Thoracic aorta (tissue), 2 donors: ENCODE data around the gene SLC35F3. TPM values are rescaled to one million over a fixed set of nuclear protein-coding genes. Genes with fewer than 3 reads are reported as not detected.

Experiments used
- ATAC-seq: fragments of 150-250 bp; one replicate; pipeline ENCODE4 v1.8.0; 2017; ENCODE audit warnings: low read depth; ENCODE audit not compliant: insufficient number of reproducible peaks, low FRiP score
- DNase-seq: peaks from one replicate; pipeline ENCODE4 v3.0.0-alpha.2; 2020; ENCODE audit warnings: low spot score
- H3K27ac ChIP-seq, 2 donors: fragments of 200-600 bp; sonication (generic); 1 replicate in 1 of 2; 2 replicates in 1 of 2; pipeline ENCODE4 v1.5.1; 2016; ENCODE audit warnings: mild to moderate bottlenecking in 2 of 2, moderate library complexity in 2 of 2
- H3K27me3 ChIP-seq: fragments of 200-600 bp; sonication (generic); replicated peaks from 2 replicates; pipeline ENCODE4 v1.6.0; 2016; ENCODE audit warnings: mild to moderate bottlenecking; ENCODE audit not compliant: insufficient read depth
- H3K36me3 ChIP-seq: fragments of 200-600 bp; sonication (generic); one replicate; pipeline ENCODE4 v1.5.1; 2016
- H3K4me1 ChIP-seq, 2 donors: fragments of 200-600 bp; sonication (generic); 1 replicate in 1 of 2; 2 replicates in 1 of 2; pipeline versions ENCODE4 v1.5.1 to v1.6.0; 2016; ENCODE audit warnings: low read depth in 2 of 2, mild to moderate bottlenecking in 1 of 2; ENCODE audit not compliant: control insufficient read depth in 1 of 2
- H3K4me3 ChIP-seq: fragments of 200-600 bp; sonication (generic); 2 replicates; pipeline ENCODE4 v1.5.1; 2016; ENCODE audit warnings: mild to moderate bottlenecking
- H3K9me3 ChIP-seq: fragments of 200-600 bp; sonication (generic); 2 replicates; pipeline ENCODE4 v1.5.1; 2016
- CTCF ChIP-seq: fragments of 200-600 bp; sonication (generic); IDR thresholded peaks from one replicate; pipeline ENCODE4 v1.5.1; 2019; ENCODE audit warnings: antibody characterized with exemption
- total RNA-seq, 2 donors: library from RNA; depleted of rRNA; stranded (reverse); fragments of >200 nt; gene quantifications; one replicate each; pipeline versions ENCODE4 v1.1.0 to v1.2.3, GENCODE V29; 2016

The SLC35F3 gene
- total RNA-seq, 2 donors from 2014 or later = not detected

- Histone ChIP-seq H3K27ac (no peak overlapping the region), H3K36me3 (no peaks in the 10 kb centered on the region), H3K27me3 (no peaks in the 10 kb centered on the region), H3K4me3 (no peak overlapping the region), H3K9me3 (no peaks in the 10 kb centered on the region), H3K4me1 (no peaks in the 10 kb centered on the region)
- DNase-seq = no peak
- TF ChIP-seq CTCF = no peak
- ATAC-seq = no peak
Observed at GRCh38 chr1:234072793-234073192, 168.3 kb downstream of the SLC35F3 start.

GRCh38 chr1:234078143-234078542 is 173.7 kb downstream of the SLC35F3 start:
- Histone ChIP-seq H3K4me1 (peaks cover 0 to 4% of the 10 kb centered on the region in 2 donors), H3K9me3 (no peaks in the 10 kb centered on the region), H3K27me3 (no peaks in the 10 kb centered on the region), H3K4me3 (no peak overlapping the region), H3K36me3 (no peaks in the 10 kb centered on the region), H3K27ac (no peak overlapping the region)
- TF ChIP-seq CTCF = no peak
- DNase-seq = no peak
- ATAC-seq = no peak

- no peak for ATAC-seq
- no peaks in the 10 kb centered on the region for H3K27me3 ChIP-seq
- no peaks in the 10 kb centered on the region for H3K36me3 ChIP-seq
- H3K9me3 ChIP-seq = no peaks in the 10 kb centered on the region
- H3K4me1 ChIP-seq = peaks cover 0 to 4% of the 10 kb centered on the region in 2 donors
- no peak for DNase-seq
- no peak overlapping the region for H3K4me3 ChIP-seq
- no peak for TF ChIP-seq CTCF
- no peak overlapping the region for H3K27ac ChIP-seq
Observed at GRCh38 chr1:234079896-234080295, 175.4 kb downstream of the SLC35F3 start.

GRCh38 chr1:234083460-234083859 is 179.0 kb downstream of the SLC35F3 start:
- TF ChIP-seq CTCF = no peak
- H3K36me3 ChIP-seq = no peaks in the 10 kb centered on the region
- no peak for ATAC-seq
- H3K27ac ChIP-seq = peak overlapping the region in 1 of 2 donors; percentile 1
- DNase-seq = no peak
- H3K9me3 ChIP-seq = no peaks in the 10 kb centered on the region
- H3K4me3 ChIP-seq = no peak overlapping the region
- peaks cover 0 to 4% of the 10 kb centered on the region in 2 donors for H3K4me1 ChIP-seq
- no peaks in the 10 kb centered on the region for H3K27me3 ChIP-seq

- Histone ChIP-seq H3K9me3 (no peaks in the 10 kb centered on the region), H3K4me1 (peaks cover 11 to 23% of the 10 kb centered on the region in 2 donors), H3K4me3 (no peak overlapping the region), H3K27me3 (no peaks in the 10 kb centered on the region), H3K27ac (no peak overlapping the region), H3K36me3 (no peaks in the 10 kb centered on the region)
- DNase-seq (no peak), ATAC-seq (no peak)
- no peak for TF ChIP-seq CTCF
Observed at GRCh38 chr1:234089396-234089795, 184.9 kb downstream of the SLC35F3 start.
